ENCODE measurements around the gene DAPP1.
A peak's percentile ranks its signal among the peaks of the same experiment; 100 is the strongest.
"Not testable (repeated sequence)": the region's sequence is repeated elsewhere in the genome, so short reads cannot be mapped to it uniquely, and the experiment has no call there.

The DAPP1 gene, protein sequence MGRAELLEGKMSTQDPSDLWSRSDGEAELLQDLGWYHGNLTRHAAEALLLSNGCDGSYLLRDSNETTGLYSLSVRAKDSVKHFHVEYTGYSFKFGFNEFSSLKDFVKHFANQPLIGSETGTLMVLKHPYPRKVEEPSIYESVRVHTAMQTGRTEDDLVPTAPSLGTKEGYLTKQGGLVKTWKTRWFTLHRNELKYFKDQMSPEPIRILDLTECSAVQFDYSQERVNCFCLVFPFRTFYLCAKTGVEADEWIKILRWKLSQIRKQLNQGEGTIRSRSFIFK

DNA sequence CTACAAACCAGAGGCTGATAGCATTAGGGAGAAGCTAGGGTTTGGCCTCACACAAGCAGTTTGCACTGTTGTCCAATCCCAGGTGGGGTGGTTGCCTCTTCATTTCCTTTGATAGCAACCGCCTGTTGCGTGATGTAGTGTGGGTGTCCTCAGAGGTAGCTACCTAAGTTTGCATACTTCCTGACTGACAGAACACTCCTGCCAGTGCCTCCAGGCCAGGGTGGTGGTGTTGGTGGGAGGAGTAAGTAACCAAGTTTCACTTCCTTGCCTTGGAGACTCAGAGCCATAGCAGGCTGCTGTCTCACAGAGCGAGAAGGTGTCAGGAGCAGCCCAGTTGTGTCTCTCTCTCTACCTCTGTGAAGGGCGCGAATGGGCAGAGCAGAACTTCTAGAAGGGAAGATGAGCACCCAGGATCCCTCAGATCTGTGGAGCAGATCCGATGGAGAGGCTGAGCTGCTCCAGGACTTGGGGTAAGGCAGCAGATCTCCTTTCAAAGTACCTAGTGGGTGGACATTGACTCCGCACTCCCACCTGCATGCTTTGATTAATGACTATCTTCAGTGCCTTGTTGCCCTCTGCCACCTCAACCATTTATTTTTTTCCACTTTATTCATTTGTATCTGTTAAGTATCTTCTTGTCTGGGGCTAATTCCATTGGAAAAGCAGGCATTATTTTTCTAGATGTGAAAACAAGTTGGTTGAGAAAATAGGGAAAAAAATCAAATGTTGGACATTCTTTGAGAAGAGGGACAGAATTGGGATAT is at the start of gene DAPP1:
DAPP1 (plus strand) TSS at position 283 of the 764 bp plus-strand sequence; CDS start at position 370, 87 bp downstream.
- no peak for DNase-seq

DNA sequence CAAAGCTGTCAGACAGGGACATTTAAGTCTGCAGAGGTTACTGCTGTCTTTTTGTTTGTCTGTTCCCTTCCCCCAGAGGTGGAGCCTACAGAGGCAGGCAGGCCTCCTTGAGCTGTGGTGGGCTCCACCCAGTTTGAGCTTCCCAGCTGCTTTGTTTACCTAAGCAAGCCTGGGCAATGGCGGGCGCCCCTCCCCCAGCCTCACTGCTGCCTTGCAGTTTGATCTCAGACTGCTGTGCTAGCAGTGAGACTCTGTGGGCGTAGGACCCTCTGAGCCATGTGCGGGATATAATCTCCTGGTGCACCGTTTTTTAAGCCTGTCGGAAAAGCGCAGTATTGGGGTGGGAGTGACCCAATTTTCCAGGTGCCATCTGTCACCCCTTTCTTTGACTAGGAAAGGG is 45.8 kb upstream of the DAPP1 start:
- DNase-seq = not testable (repeated sequence)

DNA sequence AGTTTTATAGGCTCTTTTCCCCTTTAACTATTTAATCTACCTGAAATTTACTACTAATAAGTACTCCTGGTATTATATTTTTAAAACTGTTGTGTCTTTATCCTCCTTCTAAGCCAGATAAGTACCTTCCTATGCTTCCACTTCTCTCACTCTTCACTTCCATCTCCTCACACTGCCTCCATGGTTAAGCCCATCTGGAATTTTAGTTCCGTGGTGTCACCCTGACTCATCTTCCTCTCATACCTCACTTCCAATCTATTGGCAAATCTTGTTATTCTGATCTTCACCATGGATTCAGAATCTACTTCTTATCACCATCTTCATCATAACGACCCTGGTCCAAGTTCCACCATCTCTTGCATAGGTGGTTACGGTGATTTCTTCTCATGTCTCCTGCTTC is 32.7 kb upstream of the DAPP1 start:
- no peak for DNase-seq

DNA sequence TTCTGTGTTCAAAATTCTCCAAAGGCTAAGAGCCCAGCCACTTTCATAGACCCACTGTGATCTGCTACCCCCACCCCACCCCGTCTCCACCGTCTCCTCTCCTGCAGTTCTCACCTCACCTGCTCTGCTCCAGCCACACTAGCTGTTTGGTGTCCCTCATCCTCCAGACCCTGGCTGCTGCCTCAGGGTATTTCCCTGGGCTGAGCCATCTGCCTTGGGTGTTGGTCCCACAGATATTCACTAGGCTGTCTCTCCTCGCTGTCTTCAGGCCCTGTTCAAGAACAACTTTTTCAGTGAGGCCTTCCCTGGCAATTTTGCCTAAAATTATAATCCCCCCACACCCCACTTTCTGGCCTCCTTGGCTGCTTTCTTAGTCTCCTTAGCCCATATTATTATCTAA is 31.8 kb upstream of the DAPP1 start:
- DNase-seq = no peak

DNA sequence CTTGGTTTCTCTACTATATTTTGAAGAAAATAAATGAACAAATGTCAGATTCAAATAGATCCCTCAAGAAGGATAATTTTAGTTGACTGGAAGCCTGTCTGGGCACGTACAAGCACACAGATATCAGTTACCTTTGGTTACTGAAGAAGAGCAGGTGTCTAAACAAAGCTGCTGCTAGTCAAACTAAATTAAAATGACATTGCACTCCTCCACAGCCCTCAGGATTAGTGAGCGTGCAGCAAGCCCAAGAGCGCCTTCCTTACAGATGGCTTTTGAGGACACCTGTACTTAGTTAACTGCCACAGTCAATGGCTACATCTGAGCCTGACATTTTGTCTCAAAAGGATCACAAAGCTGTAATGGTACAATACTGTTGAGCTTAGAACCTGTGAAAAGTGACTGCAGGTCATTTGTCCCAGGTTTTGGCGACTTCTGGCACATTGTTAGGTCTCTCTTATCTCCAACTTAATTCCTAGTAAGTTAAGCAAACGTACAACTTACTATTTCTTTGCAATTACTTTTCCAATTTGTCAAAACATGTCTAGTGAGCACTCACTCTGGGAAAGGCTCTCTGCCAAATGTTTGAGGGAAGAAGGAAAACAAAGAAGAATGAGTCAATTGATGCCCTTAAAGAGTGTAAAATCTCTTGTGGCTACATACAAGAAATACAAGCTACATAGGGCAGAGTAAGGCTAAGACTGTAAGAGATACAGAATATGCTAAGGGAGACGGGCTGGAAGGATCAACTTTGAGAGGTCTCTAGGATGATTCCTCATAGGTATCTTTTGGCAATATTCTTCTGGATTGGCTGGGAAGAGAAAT is 25.6 kb upstream of the DAPP1 start:
- no peak for DNase-seq

DNA sequence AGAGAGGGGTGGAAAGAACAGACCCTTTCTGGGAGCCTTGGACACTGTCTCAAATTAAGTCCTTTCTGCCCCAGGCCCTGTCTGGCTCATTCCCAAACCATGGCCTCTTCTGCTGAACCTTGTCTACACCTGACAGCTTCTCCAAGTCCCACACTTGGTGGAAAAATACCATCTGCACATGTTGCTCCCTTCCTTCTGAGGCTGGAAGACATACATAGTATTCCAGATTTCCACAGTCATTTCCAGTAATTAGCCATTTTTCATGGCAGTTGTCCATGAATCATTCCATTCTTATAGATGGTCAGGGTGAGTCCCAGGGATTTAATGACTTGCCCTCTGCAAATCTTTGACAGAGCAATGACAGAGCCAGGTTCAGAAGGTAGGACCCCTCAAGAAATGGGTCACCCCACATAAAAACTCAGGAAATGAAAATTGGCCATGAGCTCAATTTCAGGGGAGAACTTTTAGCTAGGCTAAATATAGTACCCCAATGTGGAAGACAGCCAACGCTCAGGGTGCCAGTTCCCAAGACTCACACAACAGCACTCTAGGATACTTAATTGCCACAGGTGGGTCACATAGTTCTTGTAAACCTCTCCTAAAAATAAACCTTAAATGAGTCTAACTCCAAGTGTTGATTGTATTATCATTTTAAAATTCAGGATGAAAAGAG is 16.2 kb upstream of the DAPP1 start:
- DNase-seq = no peak

DNA sequence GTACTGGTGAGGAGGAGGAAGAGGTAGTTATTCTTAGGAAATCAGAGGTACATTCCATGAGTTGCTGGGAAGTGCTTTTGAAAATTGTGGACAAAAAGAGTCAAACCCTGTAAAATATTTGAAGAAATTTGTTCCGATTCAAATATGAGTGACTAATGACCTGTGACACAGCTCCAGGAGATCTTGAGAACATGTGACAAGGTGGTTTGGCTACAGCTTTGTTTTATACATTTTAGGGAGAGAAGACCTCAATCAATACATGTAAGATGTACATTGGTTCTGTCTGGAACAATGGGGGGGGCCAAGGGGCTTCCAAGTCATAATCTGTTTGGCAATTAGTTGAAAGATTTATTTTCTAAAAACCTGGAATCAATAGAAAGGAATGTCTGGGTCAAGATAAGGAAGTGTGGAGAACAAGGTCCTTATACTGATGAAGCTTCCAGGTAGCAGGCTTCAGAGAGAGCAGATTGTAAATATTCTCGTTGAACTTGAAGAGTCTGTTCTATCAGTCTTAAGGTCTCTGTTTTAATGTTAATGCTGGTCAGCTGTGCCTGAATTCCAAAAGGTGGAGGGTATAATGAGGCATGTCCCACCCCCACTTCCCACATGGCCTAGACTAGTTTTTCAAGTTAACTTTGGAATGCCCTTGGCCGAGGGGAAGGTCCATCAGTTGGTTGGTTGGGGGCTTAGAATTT is 15.5 kb upstream of the DAPP1 start:
- DNase-seq = no peak

DNA sequence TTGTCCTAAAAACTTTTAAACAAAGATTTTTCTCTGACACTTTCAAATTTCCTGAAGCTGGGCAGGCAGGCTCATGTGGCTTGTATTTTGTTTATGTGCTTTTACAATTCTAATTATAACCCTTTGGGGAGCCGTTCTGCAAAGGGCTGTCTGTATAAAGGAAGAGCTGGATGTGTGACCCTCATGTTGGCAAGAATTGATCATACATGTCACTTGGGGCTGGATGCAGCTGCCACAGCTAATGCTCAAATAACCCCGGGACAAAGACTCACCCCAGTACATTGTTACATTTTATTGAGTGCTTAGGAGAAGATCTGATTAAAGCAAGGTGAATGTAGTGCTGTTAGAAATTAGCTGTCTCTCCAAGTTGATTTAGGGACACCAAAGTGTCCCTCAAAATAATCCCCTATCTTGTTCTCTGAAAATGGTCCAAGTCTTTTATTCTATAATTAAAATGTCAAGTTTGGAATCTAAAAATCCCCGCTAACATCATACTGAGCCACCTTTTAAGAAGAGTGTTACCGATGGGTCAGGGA is 13.0 kb upstream of the DAPP1 start:
- no peak for DNase-seq

DNA sequence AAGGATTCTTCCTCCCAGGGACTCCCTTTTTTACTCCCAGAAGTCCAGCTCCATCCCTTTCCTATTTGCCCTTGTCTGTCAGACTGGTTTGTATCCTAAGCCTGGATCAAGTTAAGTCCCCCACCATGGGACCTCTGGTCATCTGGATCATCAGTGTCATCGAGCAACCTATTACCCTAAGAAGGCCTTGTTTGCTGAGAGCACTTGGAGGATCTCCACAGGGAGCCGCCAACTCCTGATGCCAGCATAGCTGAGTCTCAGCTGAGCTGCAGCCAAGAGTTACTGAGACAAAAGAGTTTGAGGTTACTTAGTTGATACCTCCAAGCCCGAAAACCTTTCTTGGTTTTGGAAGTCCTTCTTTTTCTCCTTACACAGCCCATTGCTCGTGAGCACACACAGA is 10.1 kb upstream of the DAPP1 start:
- no peak for DNase-seq

DNA sequence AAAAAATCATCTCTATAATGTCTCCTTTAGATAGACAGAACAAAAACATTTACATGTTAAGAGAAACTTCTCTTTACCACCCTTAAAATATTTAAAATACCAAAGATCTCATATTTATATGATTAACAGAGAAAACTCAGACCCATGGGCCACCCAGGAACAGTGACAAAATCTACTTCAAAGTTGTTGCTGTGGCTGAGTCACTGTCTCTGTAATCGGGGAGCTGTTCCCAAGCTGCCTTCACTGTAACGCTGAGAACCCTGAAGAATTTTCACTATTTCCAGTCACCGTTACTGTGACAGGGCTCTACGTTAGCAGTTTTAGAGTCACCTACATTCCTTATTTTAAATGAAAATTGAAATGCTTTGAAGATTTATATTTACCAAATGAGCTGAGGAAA is 9.0 kb upstream of the DAPP1 start:
- no peak for DNase-seq

DNA sequence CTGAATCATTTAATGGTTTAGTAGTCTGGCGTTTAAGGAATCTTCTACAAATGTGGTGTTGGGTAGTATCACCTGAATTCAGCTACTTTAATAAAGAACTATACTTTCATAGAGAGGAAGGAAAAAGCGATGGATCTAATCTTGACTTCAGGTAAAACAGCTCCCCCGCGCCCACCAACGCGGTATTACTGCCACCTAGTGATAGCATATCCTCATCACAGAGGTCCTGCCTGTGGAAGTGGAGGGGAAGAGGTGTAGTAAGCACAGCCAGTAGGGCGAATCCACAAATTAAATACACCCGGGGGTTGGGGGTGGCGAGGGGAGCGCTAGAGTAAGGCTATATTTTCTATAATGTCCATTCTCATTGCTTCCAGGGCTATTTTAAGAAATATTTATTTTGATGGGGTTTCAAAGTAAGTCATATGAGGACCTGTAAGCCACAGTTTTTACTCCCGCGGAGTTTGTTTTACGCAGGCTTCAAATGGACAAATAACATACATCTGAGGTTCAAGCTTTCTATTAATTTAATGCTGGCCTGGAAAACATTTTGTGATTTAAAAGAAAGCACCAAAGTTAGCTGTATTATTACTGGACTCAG is 8.3 kb upstream of the DAPP1 start:
- peak; percentile 38 for DNase-seq

DNA sequence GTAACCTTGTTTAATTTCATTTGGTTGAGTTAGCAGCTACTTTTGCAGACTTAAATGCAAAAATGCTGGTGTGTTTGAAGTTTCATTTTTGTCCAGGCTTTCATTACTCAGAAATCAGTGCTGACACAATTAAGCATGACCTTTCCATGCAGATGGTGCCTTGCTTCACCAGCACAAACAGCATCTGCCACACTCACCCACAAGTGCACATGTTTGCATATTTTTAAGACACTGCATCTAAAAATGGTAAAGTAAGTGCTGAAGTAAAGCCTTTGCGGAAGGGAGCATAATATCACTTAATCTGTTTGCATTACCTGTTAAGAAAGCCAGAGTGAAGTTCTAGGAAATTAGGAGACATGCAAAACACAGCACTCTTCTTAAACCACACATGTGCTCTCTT is 7.3 kb upstream of the DAPP1 start:
- DNase-seq = no peak

DNA sequence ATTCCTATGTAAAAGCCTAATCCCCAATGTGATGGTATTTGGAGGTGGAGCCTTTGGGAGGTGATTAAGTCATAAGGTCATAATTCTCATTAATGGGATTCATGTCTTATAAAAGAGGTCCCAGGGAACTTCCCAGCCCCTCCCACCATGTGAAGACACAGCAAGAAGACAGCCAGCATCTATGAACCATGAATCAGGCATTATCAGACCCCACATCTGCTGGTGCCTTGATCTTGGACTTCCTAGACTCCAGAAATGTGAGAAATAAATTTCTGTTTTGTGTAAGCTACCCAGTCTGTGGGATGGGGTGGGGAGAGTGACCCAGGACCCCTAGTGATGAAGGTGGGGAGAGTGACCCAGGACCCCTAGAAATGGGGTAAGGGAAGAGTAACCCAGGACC is 6.1 kb upstream of the DAPP1 start:
- no peak for DNase-seq

DNA sequence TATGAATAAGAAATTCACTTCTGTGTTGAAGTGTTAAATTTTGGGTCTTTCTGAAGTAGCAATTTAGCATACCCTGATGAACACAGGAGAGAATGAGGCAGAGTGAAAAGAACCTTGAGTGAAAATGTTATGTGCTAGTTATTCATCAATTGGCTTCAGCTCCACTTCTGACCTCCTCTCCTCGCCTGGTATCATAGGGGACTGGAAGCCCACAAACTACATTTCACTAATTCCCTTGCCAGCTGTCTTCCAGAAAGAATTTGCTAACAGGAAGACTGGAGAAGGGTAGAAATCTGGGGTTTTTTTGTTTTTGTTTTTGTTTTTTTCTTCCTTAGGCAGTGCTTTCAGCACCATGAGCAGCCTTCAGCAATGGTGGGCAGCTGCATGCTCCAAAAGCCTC is 5.5 kb upstream of the DAPP1 start:
- no peak for DNase-seq

DNA sequence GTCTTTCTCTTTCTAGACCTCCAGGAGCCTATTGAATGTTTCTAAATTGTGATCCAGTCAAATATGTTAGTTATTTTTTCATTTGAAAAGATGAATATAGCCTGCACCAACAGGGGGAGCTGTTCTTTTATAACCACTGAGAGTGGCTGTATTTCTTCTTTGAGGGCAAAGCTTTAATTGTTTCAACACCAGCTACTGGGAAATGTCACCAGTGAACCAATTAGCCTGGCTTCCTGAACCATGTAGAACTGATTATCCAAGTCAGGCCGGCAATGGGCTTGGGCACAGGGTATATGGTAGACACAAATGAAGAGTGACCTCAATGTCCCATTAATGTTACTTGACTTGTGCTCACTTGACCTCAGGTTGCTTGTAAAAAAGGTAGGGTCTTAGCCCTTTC is 4.8 kb upstream of the DAPP1 start:
- peak; percentile 15 for DNase-seq

DNA sequence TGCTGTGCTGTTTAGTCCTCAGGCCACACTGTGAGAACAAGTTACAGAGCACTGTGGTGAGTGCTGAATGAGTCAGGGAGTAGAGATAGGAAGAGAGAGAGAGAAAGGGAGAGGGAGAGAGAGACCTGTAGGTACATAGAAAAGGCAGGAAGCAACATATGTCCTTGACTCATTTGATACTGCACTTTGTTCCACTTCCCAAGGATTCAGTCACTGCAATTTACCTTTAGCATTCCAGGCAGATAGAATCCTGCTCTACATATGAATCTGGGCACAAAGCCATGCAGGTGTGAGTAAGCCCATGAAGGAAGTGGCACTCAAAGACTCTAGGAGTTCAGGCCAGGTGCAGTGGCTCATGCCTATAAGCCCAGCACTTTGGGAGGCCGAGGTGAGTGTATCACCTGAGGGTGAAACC is 1.0 kb upstream of the DAPP1 start:
- DNase-seq = no peak

DNA sequence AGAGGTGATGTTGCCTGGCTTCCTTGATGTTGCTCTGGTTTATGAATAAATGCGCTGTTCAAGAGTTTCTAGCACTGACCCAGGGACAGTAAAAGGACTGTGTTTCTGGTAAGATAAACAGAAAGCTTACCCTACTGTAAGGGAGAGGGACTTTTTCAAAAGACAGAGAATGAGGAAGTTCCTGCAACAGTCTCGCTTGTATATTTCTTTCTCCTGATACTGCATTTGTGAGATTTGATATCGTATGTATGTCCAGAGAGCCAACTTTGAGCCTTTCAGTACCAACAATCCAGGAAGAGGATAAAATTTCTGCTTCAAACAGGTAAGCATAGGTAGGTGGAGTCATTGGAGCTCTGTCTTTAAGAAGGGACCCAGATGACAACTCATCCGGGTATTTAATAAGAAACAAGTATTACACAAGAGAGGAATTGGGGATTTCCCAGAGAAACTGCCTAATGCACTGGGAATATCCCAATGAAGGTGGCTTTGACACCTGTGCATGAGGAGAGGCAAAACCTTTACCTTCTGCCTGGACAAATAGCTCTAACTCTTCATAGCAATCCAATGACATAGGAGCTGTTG is 773 bp downstream of the DAPP1 start:
- DNase-seq = no peak

DNA sequence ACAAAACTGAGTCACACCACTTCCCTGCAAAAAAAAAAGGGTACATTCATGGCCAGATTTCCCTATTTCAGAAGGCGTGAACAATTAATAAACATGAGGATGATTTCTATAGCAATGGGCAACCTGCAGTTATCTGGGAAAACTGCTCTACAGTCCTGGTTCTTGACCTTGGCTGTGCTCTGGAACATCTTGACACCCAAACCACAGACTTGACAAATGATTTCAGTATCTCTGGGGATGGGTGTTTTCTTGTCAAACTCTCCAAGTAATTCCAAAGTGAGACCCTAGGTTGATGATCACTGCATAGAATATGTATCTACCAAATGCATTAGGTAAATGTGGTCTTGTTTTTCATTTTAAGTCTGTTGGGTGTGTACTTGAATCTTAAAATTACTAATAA is 2.0 kb downstream of the DAPP1 start:
- DNase-seq = no peak

DNA sequence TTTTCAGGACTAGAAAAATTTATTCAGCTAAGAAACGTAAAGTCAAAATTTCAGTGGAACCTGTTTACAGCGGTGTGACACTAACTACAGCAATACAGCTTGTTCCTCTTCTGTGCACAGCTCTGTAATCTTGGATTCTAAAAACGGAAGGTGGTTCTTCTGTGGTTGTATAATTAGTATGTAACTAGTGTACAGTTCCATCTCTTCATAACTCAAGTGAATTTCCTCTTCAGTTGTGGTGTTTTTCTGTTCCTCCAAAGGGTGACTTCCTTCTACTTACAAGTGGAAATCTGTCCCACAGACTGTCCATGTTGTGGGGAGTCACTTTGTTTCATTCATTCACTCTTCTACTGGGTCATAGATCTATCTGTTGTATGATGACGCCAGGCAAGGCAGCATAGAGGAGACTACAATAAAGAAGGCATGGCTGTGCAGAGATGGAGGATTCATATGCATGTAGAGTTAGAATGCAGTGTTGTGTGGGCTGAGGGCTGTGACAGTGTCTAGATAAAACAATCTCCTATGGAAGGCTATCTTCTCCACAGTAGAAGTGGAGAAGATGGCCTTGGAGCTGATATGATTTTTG is 5.4 kb downstream of the DAPP1 start:
- no peak for DNase-seq

DNA sequence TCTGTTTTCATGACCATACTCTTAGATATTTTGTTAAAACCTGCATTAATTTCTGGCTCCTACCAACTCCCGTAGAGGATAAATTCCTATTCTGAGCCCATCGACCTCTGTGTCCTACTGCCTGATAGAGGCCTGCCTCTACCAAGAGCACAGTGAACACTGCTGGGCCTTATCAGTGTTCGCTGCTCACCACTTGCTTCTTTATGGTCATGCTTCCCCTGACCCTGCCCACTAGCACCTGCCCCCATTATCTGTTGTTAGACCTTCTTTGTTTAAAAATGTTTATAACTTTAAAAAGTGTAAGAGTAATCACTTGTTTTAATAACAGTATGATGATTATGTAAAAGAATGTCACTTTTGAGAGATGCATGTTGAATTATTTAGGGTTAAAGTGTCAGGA is 6.1 kb downstream of the DAPP1 start:
- DNase-seq = no peak

DNA sequence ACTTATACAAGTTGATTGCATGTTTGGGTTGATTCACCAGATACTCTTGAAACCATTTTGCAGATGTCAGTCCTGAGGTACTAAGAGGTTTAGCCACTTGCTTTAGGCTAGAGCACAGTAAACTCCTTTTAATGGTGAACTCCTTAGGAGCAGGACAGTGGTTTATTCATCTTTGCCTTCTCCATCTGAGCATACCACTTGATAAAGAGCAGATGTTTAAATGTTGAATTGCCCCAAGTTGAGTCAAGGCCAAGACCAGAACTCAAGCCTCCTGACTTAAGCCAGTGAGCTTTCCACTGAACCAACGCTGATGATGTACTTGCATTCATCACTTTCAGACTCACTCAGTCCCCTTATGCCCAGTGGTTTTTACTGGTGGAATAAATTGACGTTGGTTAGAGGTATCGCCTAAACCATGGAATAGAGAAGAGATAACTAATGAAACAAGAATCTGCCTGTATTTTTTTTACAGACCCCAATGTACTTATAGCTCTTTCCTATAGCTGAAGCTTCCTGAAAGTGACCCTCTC is 7.5 kb downstream of the DAPP1 start:
- no peak for DNase-seq

Data from EL (cell line).